Measurements from ENCODE around the gene SULT4A1. TPM values are rescaled to one million over a fixed set of nuclear protein-coding genes. Genes with fewer than 3 reads are reported as not detected.

SULT4A1 gene
- polyA plus RNA-seq, 1 experiment, result 0.39 TPM

DNA sequence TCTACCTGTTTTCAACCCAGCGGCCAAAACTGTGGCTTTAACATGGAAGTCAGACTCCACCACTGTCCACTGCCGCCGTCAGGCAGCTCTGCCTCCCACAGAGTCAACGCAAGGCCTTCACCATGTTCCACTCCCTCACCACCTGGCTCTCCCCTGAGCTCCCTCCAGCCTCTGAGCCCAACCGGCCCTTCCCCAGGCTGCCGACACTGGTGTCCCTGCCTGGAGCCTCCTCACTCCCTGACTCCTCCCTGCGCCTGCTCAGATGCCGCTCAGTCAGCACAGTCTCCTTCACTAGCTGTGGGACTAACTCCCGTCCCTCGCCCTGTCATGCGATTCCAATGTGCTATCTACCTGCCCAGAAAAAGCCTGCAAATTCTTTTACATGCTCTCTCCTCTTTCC is 16.3 kb downstream of the SULT4A1 start:
- no peaks in the 10 kb centered on the region for H3K36me3 ChIP-seq (ENCODE audit: control insufficient read depth, insufficient read depth, low read length)
- H3K27me3 ChIP-seq (ENCODE audit: control insufficient read depth, insufficient read depth, low read length), result peaks cover 4% of the 10 kb centered on the region; the same call in 1 of the 2 replicates
- POLR2A ChIA-PET, result no interaction called here
- no peak for DNase-seq (ENCODE audit: low read depth)
- H3K4me3 ChIP-seq (ENCODE audit: low read depth, low read length), result no peak overlapping the region
- CTCF ChIA-PET, result interaction anchor here (1.0 kb wide), 1 partner anchor 39 kb away, joined by 5 read pairs; no protein-coding TSS in a partner anchor
- no peak for TF ChIP-seq CTCF (IDR thresholded peaks at IDR 0.05; ENCODE audit: insufficient read depth, low read depth, low read length)

DNA sequence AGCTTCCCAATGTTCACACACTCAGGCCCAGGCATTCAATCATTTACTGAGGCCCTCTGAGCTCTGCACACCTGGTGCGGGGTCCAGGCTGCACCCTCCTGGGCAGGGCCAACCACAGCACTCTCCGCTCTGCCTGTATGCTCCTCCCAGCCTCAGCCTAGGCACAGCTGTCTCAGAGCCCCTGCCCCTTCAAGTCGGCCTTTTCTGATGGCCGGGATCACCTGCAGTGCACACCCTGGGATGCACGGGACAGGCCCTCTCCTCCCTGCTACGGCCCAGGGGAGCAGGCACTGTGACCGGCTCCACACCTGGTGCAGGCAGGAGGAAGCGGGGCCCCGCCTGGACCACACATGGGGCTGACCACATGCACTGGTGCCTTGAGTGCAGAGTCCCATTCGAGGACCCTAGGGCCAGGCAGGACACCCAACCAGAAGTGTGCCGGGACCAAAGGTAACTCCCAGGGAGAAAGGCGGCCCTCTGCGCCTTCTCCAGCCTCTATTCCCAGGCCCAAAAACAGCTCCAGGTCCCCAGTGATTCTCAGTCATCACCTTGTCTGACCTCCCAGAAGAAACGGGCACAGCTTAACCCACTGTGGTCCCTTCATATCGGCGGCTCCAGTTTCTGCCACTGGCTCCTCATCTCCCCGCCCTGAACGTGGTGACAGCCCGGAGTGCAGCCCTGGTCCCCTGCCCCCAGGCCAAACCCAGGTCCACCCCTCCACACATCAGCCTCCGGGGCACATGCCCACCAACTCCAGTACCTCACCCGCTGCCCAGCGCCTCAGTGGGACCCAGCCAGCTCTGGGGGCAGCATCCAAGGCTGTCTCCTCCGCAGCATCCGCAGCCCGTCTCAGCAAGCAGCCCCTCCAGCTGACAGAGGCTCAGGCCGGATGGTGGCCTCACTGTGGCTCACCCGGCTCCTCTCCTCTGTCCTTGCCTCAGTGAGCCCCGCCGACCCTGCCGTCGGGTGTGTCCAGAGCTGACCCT is 17.5 kb downstream of the SULT4A1 start:
- CTCF ChIA-PET, result interaction anchor here (1.0 kb wide), 2 partner anchors 18 to 40 kb away, joined by 4 to 5 read pairs; no protein-coding TSS in a partner anchor
- POLR2A ChIA-PET, result no interaction called here
- H3K4me3 ChIP-seq (ENCODE audit: low read depth, low read length), result no peak overlapping the region
- no peak for DNase-seq (ENCODE audit: low read depth)
- peaks cover 4% of the 10 kb centered on the region; the same call in 1 of the 2 replicates for H3K27me3 ChIP-seq (ENCODE audit: control insufficient read depth, insufficient read depth, low read length)
- H3K36me3 ChIP-seq (ENCODE audit: control insufficient read depth, insufficient read depth, low read length), result no peaks in the 10 kb centered on the region
- no peak for TF ChIP-seq CTCF (IDR thresholded peaks at IDR 0.05; ENCODE audit: insufficient read depth, low read depth, low read length)

- POLR2A ChIA-PET, result no interaction called here
- no peak overlapping the region for H3K4me3 ChIP-seq (ENCODE audit: low read depth, low read length)
- 0 out of 2 replicates have a peak, but pooled peaks cover 2% of the 10 kb centered on the region for H3K27me3 ChIP-seq (ENCODE audit: control insufficient read depth, insufficient read depth, low read length)
- H3K36me3 ChIP-seq (ENCODE audit: control insufficient read depth, insufficient read depth, low read length), result no peaks in the 10 kb centered on the region
- DNase-seq (ENCODE audit: low read depth), result no peak
- TF ChIP-seq CTCF (IDR thresholded peaks at IDR 0.05; ENCODE audit: insufficient read depth, low read depth, low read length), result no peak
- CTCF ChIA-PET, result interaction anchor here (0.7 to 1.8 kb wide), 4 partner anchors 9 to 528 kb away, joined by 3 to 6 read pairs (median 4); no protein-coding TSS in a partner anchor
These were observed 18.4 kb downstream of the SULT4A1 start for GRCh38 chr22:43843783-43844530.

- CTCF ChIA-PET, result interaction anchor here (1.3 kb wide), 1 partner anchor 15 kb away, joined by 7 read pairs; no protein-coding TSS in a partner anchor
- no peak for DNase-seq (ENCODE audit: low read depth)
- POLR2A ChIA-PET, result no interaction called here
- H3K4me3 ChIP-seq (ENCODE audit: low read depth, low read length), result no peak overlapping the region
- no peaks in the 10 kb centered on the region for H3K27me3 ChIP-seq (ENCODE audit: control insufficient read depth, insufficient read depth, low read length)
- H3K36me3 ChIP-seq (ENCODE audit: control insufficient read depth, insufficient read depth, low read length), result no peaks in the 10 kb centered on the region
- no peak for TF ChIP-seq CTCF (IDR thresholded peaks at IDR 0.05; ENCODE audit: insufficient read depth, low read depth, low read length)
These were observed 20.6 kb downstream of the SULT4A1 start for GRCh38 chr22:43841742-43842141.

GRCh38 chr22:43840851-43841250 is 21.5 kb downstream of the SULT4A1 start:
- ChIA-PET CTCF (interaction anchor here (1.3 kb wide), 1 partner anchor 14 kb away, joined by 7 read pairs; no protein-coding TSS in a partner anchor), POLR2A (no interaction called here)
- H3K27me3 ChIP-seq (ENCODE audit: control insufficient read depth, insufficient read depth, low read length), result no peaks in the 10 kb centered on the region
- DNase-seq (ENCODE audit: low read depth), result no peak
- H3K4me3 ChIP-seq (ENCODE audit: low read depth, low read length), result no peak overlapping the region
- H3K36me3 ChIP-seq (ENCODE audit: control insufficient read depth, insufficient read depth, low read length), result no peaks in the 10 kb centered on the region
- no peak for TF ChIP-seq CTCF (IDR thresholded peaks at IDR 0.05; ENCODE audit: insufficient read depth, low read depth, low read length)

Measured in BJ (cell line).